GM23338 (cell line): ENCODE data around the gene PRKCQ.

ENCODE experiments used
- CREB1 ChIP-seq: fragments of 250-450 bp; sonication (Bioruptor Pico); IDR thresholded peaks from 2 replicates; pipeline ENCODE4 v1.5.0; 2020; ENCODE audit warnings: low read depth, mild to moderate bottlenecking, moderate library complexity
- EZH2 ChIP-seq: fragments of 200-600 bp; sonication (generic); IDR thresholded peaks from one replicate; pipeline ENCODE4 v1.8.0; 2017; ENCODE audit warnings: antibody characterized with exemption, mild to moderate bottlenecking, low read depth; ENCODE audit not compliant: unreplicated experiment
- EZH2phosphoT487 ChIP-seq: fragments of 200-600 bp; sonication (generic); IDR thresholded peaks from one replicate; pipeline ENCODE4 v1.8.1; 2018; ENCODE audit warnings: antibody characterized with exemption; ENCODE audit not compliant: unreplicated experiment
- JUNB ChIP-seq: IDR thresholded peaks from one replicate; pipeline ENCODE4 v1.6.1; 2016; ENCODE audit warnings: antibody characterized with exemption; ENCODE audit not compliant: unreplicated experiment
- POLR2AphosphoS5 ChIP-seq: IDR thresholded peaks from 2 replicates; pipeline ENCODE4 v1.6.1; 2016; ENCODE audit warnings: antibody characterized with exemption, low read depth
- STAT1 ChIP-seq: IDR thresholded peaks from one replicate; pipeline ENCODE4 v1.6.1; 2016; ENCODE audit warnings: antibody characterized with exemption; ENCODE audit not compliant: unreplicated experiment
- TF ChIP-seq, protein P1 (sequence below): IDR thresholded peaks from one replicate; pipeline ENCODE4 v1.6.1; 2018; ENCODE audit warnings: antibody characterized with exemption; ENCODE audit not compliant: unreplicated experiment
- TF ChIP-seq, protein P2 (sequence below), 2 experiments: fragments of 200-600 bp in 1 of 2; sonication (generic) in 1 of 2; conservative IDR thresholded peaks; 2 replicates each; pipeline versions ENCODE4 v1.5.1 to v1.6.1; 2016 to 2017; ENCODE audit warnings: antibody characterized with exemption in 2 of 2, low read depth in 2 of 2, mild to moderate bottlenecking in 2 of 2, moderate library complexity in 1 of 2

DNA sequence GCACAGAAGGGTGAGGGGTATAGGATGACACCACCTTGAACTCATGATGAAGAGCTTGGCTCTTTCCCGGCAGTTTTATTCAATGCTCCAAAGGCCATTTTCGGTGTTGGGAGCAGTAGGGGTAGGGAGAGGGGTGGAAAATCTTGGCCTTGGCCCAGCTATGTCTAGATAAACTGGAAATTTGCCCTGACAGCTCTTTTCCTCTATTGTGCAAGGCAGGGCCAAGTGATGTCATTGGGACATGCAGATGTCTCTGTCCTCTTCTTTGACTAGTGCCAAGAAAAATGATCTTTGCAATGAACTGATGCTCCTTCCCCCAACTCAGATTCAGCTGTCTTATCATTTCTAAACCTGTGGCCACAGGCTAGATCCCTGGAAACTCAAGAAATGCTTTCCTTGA is 27.7 kb upstream of the PRKCQ start:
- TF ChIP-seq, protein P1, sequence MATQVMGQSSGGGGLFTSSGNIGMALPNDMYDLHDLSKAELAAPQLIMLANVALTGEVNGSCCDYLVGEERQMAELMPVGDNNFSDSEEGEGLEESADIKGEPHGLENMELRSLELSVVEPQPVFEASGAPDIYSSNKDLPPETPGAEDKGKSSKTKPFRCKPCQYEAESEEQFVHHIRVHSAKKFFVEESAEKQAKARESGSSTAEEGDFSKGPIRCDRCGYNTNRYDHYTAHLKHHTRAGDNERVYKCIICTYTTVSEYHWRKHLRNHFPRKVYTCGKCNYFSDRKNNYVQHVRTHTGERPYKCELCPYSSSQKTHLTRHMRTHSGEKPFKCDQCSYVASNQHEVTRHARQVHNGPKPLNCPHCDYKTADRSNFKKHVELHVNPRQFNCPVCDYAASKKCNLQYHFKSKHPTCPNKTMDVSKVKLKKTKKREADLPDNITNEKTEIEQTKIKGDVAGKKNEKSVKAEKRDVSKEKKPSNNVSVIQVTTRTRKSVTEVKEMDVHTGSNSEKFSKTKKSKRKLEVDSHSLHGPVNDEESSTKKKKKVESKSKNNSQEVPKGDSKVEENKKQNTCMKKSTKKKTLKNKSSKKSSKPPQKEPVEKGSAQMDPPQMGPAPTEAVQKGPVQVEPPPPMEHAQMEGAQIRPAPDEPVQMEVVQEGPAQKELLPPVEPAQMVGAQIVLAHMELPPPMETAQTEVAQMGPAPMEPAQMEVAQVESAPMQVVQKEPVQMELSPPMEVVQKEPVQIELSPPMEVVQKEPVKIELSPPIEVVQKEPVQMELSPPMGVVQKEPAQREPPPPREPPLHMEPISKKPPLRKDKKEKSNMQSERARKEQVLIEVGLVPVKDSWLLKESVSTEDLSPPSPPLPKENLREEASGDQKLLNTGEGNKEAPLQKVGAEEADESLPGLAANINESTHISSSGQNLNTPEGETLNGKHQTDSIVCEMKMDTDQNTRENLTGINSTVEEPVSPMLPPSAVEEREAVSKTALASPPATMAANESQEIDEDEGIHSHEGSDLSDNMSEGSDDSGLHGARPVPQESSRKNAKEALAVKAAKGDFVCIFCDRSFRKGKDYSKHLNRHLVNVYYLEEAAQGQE = no peak
- no peak for TF ChIP-seq EZH2
- TF ChIP-seq, protein P2, sequence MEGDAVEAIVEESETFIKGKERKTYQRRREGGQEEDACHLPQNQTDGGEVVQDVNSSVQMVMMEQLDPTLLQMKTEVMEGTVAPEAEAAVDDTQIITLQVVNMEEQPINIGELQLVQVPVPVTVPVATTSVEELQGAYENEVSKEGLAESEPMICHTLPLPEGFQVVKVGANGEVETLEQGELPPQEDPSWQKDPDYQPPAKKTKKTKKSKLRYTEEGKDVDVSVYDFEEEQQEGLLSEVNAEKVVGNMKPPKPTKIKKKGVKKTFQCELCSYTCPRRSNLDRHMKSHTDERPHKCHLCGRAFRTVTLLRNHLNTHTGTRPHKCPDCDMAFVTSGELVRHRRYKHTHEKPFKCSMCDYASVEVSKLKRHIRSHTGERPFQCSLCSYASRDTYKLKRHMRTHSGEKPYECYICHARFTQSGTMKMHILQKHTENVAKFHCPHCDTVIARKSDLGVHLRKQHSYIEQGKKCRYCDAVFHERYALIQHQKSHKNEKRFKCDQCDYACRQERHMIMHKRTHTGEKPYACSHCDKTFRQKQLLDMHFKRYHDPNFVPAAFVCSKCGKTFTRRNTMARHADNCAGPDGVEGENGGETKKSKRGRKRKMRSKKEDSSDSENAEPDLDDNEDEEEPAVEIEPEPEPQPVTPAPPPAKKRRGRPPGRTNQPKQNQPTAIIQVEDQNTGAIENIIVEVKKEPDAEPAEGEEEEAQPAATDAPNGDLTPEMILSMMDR (conservative IDR thresholded peaks at IDR 0.05; ENCODE audit: low read depth in 2 of 2) = no peak
- no peak for TF ChIP-seq POLR2AphosphoS5
- TF ChIP-seq CREB1 (CRISPR knock-in tag) = no peak
- no peak for TF ChIP-seq EZH2phosphoT487
- TF ChIP-seq JUNB = no peak
- no peak for TF ChIP-seq STAT1
